ENCODE measurements around the gene CACNA2D3. TPM values are rescaled to one million over a fixed set of nuclear protein-coding genes. Genes with fewer than 3 reads are reported as not detected.

CACNA2D3 gene
- total RNA-seq, 1 donor from 2014 or later: 1.3 TPM

- H3K4me3 ChIP-seq (ENCODE audit: low read depth, low read length): no peak overlapping the region
- DNase-seq (ENCODE audit: low read depth): no peak
- no peak for TF ChIP-seq CTCF (conservative IDR thresholded peaks at IDR 0.05; ENCODE audit: low read depth, low read length)
Measured at GRCh38 chr3:54481606-54482365, 359.4 kb downstream of the CACNA2D3 start.

- no peak overlapping the region for H3K4me3 ChIP-seq (ENCODE audit: low read depth, low read length)
- DNase-seq (ENCODE audit: low read depth): no peak
- no peak for TF ChIP-seq CTCF (conservative IDR thresholded peaks at IDR 0.05; ENCODE audit: low read depth, low read length)
Measured at GRCh38 chr3:54484334-54484733, 362.0 kb downstream of the CACNA2D3 start.

GRCh38 chr3:54486317-54486716 is 364.0 kb downstream of the CACNA2D3 start:
- TF ChIP-seq CTCF (conservative IDR thresholded peaks at IDR 0.05; ENCODE audit: low read depth, low read length): no peak
- no peak overlapping the region for H3K4me3 ChIP-seq (ENCODE audit: low read depth, low read length)
- DNase-seq (ENCODE audit: low read depth): no peak

GRCh38 chr3:54488297-54488696 is 365.9 kb downstream of the CACNA2D3 start:
- no peak overlapping the region for H3K4me3 ChIP-seq (ENCODE audit: low read depth, low read length)
- TF ChIP-seq CTCF (conservative IDR thresholded peaks at IDR 0.05; ENCODE audit: low read depth, low read length): no peak
- no peak for DNase-seq (ENCODE audit: low read depth)

- no peak for TF ChIP-seq CTCF (conservative IDR thresholded peaks at IDR 0.05; ENCODE audit: low read depth, low read length)
- H3K4me3 ChIP-seq (ENCODE audit: low read depth, low read length): no peak overlapping the region
- no peak for DNase-seq (ENCODE audit: low read depth)
Measured at GRCh38 chr3:54494209-54494608, 371.9 kb downstream of the CACNA2D3 start.

- no peak overlapping the region for H3K4me3 ChIP-seq (ENCODE audit: low read depth, low read length)
- TF ChIP-seq CTCF (conservative IDR thresholded peaks at IDR 0.05; ENCODE audit: low read depth, low read length): no peak
- no peak for DNase-seq (ENCODE audit: low read depth)
Measured at GRCh38 chr3:54506603-54507002, 384.3 kb downstream of the CACNA2D3 start.

- no peak for DNase-seq (ENCODE audit: low read depth)
- no peak overlapping the region for H3K4me3 ChIP-seq (ENCODE audit: low read depth, low read length)
- no peak for TF ChIP-seq CTCF (conservative IDR thresholded peaks at IDR 0.05; ENCODE audit: low read depth, low read length)
Measured at GRCh38 chr3:54507876-54508460, 385.6 kb downstream of the CACNA2D3 start.

Measured in epithelial cell of proximal tubule (primary cell).